Activated CD4-positive, alpha-beta T cell treated with anti-CD3 and anti-CD28 coated beads for 4 hours (primary cell): ENCODE data around the gene OR2F1.
"Not testable (repeated sequence)": the region's sequence is repeated elsewhere in the genome, so short reads cannot be mapped to it uniquely, and the experiment has no call there.

Source experiments
- DNase-seq, 2 donors: peaks; one replicate each; pipeline ENCODE4 v3.0.0-alpha.2; 2020

The OR2F1 gene

GRCh38 chr7:143958781-143959180 lies 4.1 kb downstream of the OR2F1 start:
- no peak for DNase-seq

GRCh38 chr7:143960813-143961610 lies 6.4 kb downstream of the OR2F1 start:
- no peak for DNase-seq

- DNase-seq: no peak
Observed at GRCh38 chr7:143965280-143965679, 10.6 kb downstream of the OR2F1 start.

GRCh38 chr7:143967398-143967797 lies 12.8 kb downstream of the OR2F1 start:
- no peak for DNase-seq

- DNase-seq: no peak
Observed at GRCh38 chr7:143973870-143974416, 19.3 kb downstream of the OR2F1 start.

- DNase-seq: no peak
Observed at GRCh38 chr7:143974459-143974858, 19.8 kb downstream of the OR2F1 start.

- no peak for DNase-seq
Observed at GRCh38 chr7:143975617-143976016, 21.0 kb downstream of the OR2F1 start.

- no peak for DNase-seq
Observed at GRCh38 chr7:143978585-143978984, 23.9 kb downstream of the OR2F1 start.

GRCh38 chr7:143979359-143979758 lies 24.7 kb downstream of the OR2F1 start:
- DNase-seq: no peak

GRCh38 chr7:143979998-143980397 lies 25.4 kb downstream of the OR2F1 start:
- DNase-seq: no peak

- no peak for DNase-seq
Observed at GRCh38 chr7:143980746-143981510, 26.3 kb downstream of the OR2F1 start.

- DNase-seq: no peak
Observed at GRCh38 chr7:143983960-143984359, 29.3 kb downstream of the OR2F1 start.

GRCh38 chr7:143987513-143987912 lies 32.9 kb downstream of the OR2F1 start:
- DNase-seq: no peak

GRCh38 chr7:143988976-143989745 lies 34.5 kb downstream of the OR2F1 start:
- no peak for DNase-seq

- no peak for DNase-seq
Observed at GRCh38 chr7:143992670-143993069, 38.0 kb downstream of the OR2F1 start.

GRCh38 chr7:143993924-143994323 lies 39.3 kb downstream of the OR2F1 start:
- DNase-seq: no peak

GRCh38 chr7:144000020-144000419 lies 45.4 kb downstream of the OR2F1 start, which contains the start of gene OR6B1:
OR6B1 (plus strand) TSS chr7:144000320; CDS start chr7:144003997, 3,677 bp downstream.
- no peak for DNase-seq

- DNase-seq: no peak
Observed at GRCh38 chr7:144001543-144001942, 46.9 kb downstream of the OR2F1 start.

- no peak for DNase-seq
Observed at GRCh38 chr7:144004703-144005102, 50.1 kb downstream of the OR2F1 start.

GRCh38 chr7:144006029-144006691 lies 51.5 kb downstream of the OR2F1 start:
- no peak for DNase-seq

- DNase-seq: no peak
Observed at GRCh38 chr7:144006692-144007042, 52.0 kb downstream of the OR2F1 start.

- DNase-seq: no peak
Observed at GRCh38 chr7:144009361-144009760, 54.7 kb downstream of the OR2F1 start.

GRCh38 chr7:144010061-144010460 lies 55.4 kb downstream of the OR2F1 start:
- DNase-seq: not testable (repeated sequence)
